Measurements from ENCODE around the gene CCR5. TPM values are rescaled to one million over a fixed set of nuclear protein-coding genes. Genes with fewer than 3 reads are reported as not detected.

The CCR5 gene
- total and polyA plus RNA-seq, 2 of the 8 experiments (the other 6 are each of a cell fraction or from before 2014, with no cell fraction given): not detected

DNA sequence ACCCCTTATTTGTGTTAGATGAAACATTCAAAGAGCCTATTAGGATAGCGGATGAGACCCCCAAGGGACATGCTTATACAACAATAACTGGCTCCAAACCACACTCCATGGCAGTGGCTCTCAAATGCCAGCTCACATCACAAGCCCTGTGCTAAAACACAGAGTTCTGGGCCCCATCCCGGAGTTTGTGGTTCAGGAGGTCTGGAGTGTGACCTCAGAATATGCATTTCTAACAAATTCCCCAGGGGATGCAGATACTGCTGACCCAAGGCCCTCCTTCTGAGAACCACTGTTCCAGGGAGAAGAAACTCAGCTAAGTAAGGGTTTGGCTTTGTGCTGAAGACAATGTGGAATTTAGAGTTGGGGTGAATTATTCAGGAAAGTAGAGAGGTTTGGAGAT, 39.9 kb downstream of the CCR5 start:
- Histone ChIP-seq H3K23ac (ENCODE audit: insufficient read length) (no peak overlapping the region), H4K91ac (replicated peaks; ENCODE audit: insufficient read length, low read length) (no peak overlapping the region), H3K4me1 (replicated peaks in 1 of 4; ENCODE audit: control insufficient read depth in 3 of 4, insufficient read depth in 4 of 4, low read length in 3 of 4) (no peaks in the 10 kb centered on the region), H2BK120ac (replicated peaks; ENCODE audit: low read depth, low read length) (no peak overlapping the region), H3K9me3 (ENCODE audit: insufficient read depth in 2 of 2, low read depth in 1 of 2, low read length in 1 of 2) (no peaks in the 10 kb centered on the region), H3K18ac (ENCODE audit: extremely low read depth, low read length) (no peak overlapping the region), H2AK5ac (ENCODE audit: low read depth, low read length) (no peak overlapping the region), H3K27me3 (replicated peaks in 1 of 4; ENCODE audit: control insufficient read depth in 3 of 4, extremely low read depth in 1 of 4, insufficient read depth in 3 of 4, low read length in 3 of 4) (no peaks in the 10 kb centered on the region; a peak in 1 of 7 replicates), H3K4me2 (ENCODE audit: insufficient read depth in 1 of 2, low read depth in 2 of 2, low read length in 2 of 2) (no peak overlapping the region), H2BK20ac (ENCODE audit: low read length) (no peak overlapping the region), H3K23me2 (ENCODE audit: low read depth, low read length) (no peaks in the 10 kb centered on the region), H2BK15ac (ENCODE audit: low read length) (no peak overlapping the region), H2BK5ac (ENCODE audit: low read depth, low read length) (no peak overlapping the region), H3K4ac (replicated peaks; ENCODE audit: insufficient read length, low read depth, low read length) (no peak overlapping the region), H4K5ac (ENCODE audit: insufficient read length, low read depth, low read length) (no peak overlapping the region), H3K79me2 (ENCODE audit: control insufficient read depth in 1 of 2, insufficient read depth in 2 of 2, low read length in 2 of 2) (no peaks in the 10 kb centered on the region), H3K79me1 (ENCODE audit: low read depth, low read length) (no peaks in the 10 kb centered on the region), H3K14ac (ENCODE audit: insufficient read length) (no peak overlapping the region), H3K56ac (replicated peaks; ENCODE audit: insufficient read length, low read depth, low read length) (no peak overlapping the region), H3K36me3 (ENCODE audit: control insufficient read depth in 2 of 4, insufficient read depth in 4 of 4, low read length in 3 of 4) (no peaks in the 10 kb centered on the region), H2BK12ac (ENCODE audit: low read depth, low read length) (no peak overlapping the region), H3K9ac (replicated peaks in 1 of 4; ENCODE audit: extremely low read depth in 1 of 4, low read depth in 3 of 4, low read length in 3 of 4) (no peak overlapping the region), H3K4me3 (ENCODE audit: extremely low read depth in 1 of 4, insufficient read depth in 2 of 4, low read depth in 3 of 4, low read length in 4 of 4) (no peak overlapping the region), H4K8ac (ENCODE audit: extremely low read depth, insufficient read depth, low read length) (no peak overlapping the region), H3K27ac (ENCODE audit: low read depth, low read length) (no peak overlapping the region), H2AFZ (ENCODE audit: low read length) (no peak overlapping the region), H4K20me1 (replicated peaks in 1 of 2; ENCODE audit: control insufficient read depth in 1 of 2, insufficient read depth in 2 of 2, low read length in 2 of 2) (no peaks in the 10 kb centered on the region)
- FAIRE-seq (no peak), DNase-seq (ENCODE audit: low read depth in 1 of 2, low spot score in 2 of 2) (no peak)
- ChIA-PET CTCF (ENCODE audit: partially characterized antibody) (interaction anchor here (1.0 to 5.3 kb wide), 7 partner anchors 9 to 171 kb away, joined by 3 to 31 read pairs (median 4); no protein-coding TSS in a partner anchor), POLR2A (ENCODE audit: partially characterized antibody) (no interaction called here)
- WGBS, 2 experiments (ENCODE audit: extremely low coverage in 1 of 2, insufficient coverage in 1 of 2, insufficient read length in 1 of 2, insufficient replicate concordance in 2 of 2, low coverage in 1 of 2, low lambda C conversion rate in 2 of 2, missing lambda C conversion rate in 1 of 2): 91% methylated on average over 2 of the region's 2 CpGs; no CpG with 5 or more reads in 1 of the 2 experiments
- TF ChIP-seq YY1 (IDR thresholded peaks at IDR 0.05; ENCODE audit: low read depth, low read length) (no peak), CHD1 (IDR thresholded peaks at IDR 0.05; ENCODE audit: low read depth, low read length) (no peak), SIN3A (conservative IDR thresholded peaks at IDR 0.05 in 1 of 2, IDR thresholded peaks at IDR 0.05 in 1 of 2; ENCODE audit: low read depth in 1 of 2, low read length in 2 of 2) (no peak)
